SK-N-SH (cell line): ENCODE results near the gene TIAM1.

Experiments used
- EP300 ChIP-seq, 2 experiments: IDR thresholded peaks; 2 replicates each; pipeline versions ENCODE4 v1.4.0 to v1.6.1; 2012; ENCODE audit warnings: borderline replicate concordance in 1 of 2, low read depth in 1 of 2, low read length in 1 of 2
- FOSL2 ChIP-seq: IDR thresholded peaks from 2 replicates; pipeline ENCODE4 v1.4.0; 2012; ENCODE audit warnings: low read depth, mild to moderate bottlenecking, moderate library complexity, borderline replicate concordance
- JUND ChIP-seq: IDR thresholded peaks from 2 replicates; pipeline ENCODE4 v1.4.0; 2012
- NRF1 ChIP-seq: IDR thresholded peaks from 2 replicates; pipeline ENCODE4 v1.6.1; 2012; ENCODE audit warnings: low read depth, mild to moderate bottlenecking, low read length
- RXRA ChIP-seq: IDR thresholded peaks from 2 replicates; pipeline ENCODE4 v1.4.0; 2012; ENCODE audit warnings: low read depth, mild to moderate bottlenecking, borderline replicate concordance
- TAF1 ChIP-seq: IDR thresholded peaks from 2 replicates; pipeline ENCODE4 v1.6.1; 2012; ENCODE audit warnings: low read depth, mild to moderate bottlenecking, low read length, moderate library complexity, borderline replicate concordance
- TCF12 ChIP-seq: IDR thresholded peaks from 2 replicates; pipeline ENCODE4 v1.4.0; 2012
- TEAD4 ChIP-seq: IDR thresholded peaks from 2 replicates; pipeline ENCODE4 v1.4.0; 2012; ENCODE audit warnings: mild to moderate bottlenecking, borderline replicate concordance; ENCODE audit not compliant: insufficient read depth
- TF ChIP-seq, protein P1 (sequence below): fragments of 200-600 bp; sonication (generic); IDR thresholded peaks from 2 replicates; pipeline ENCODE4 v1.6.1; 2017; ENCODE audit warnings: antibody characterized with exemption, mild to moderate bottlenecking, moderate library complexity
- TF ChIP-seq, protein P2 (sequence below): IDR thresholded peaks from 2 replicates; pipeline ENCODE4 v1.6.1; 2012; ENCODE audit warnings: mild to moderate bottlenecking, low read depth, low read length, moderate library complexity
- TF ChIP-seq, protein P3 (sequence below): fragments of 150-350 bp; IDR thresholded peaks from 2 replicates; pipeline ENCODE4 v1.6.1; 2017; ENCODE audit warnings: antibody characterized with exemption, low read length, low read depth, borderline replicate concordance
- TF ChIP-seq, protein P4 (sequence below): IDR thresholded peaks from 2 replicates; pipeline ENCODE4 v1.4.0; 2012; ENCODE audit warnings: low read depth, borderline replicate concordance
- TF ChIP-seq, protein P5 (sequence below): IDR thresholded peaks from 2 replicates; pipeline ENCODE4; 2012

DNA sequence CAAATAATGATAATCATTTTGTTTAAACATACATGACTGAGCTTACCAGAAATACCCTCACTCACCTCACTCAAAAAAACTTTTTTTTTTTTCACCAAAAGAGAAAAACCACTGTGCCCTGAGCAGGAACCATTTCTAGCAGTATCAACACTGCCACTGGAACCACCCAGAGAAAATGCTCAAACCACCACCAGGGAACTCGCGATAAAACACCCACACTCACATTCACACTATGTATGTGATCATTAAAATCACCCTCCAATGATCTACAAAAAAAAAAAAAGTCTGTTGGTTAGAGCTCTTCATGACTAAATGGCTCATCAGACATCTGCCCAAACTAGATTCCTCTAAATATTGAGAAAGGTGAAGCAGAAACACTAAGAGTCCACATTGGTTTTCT is 11.5 kb downstream of the TIAM1 start:
- TF ChIP-seq, protein P1, sequence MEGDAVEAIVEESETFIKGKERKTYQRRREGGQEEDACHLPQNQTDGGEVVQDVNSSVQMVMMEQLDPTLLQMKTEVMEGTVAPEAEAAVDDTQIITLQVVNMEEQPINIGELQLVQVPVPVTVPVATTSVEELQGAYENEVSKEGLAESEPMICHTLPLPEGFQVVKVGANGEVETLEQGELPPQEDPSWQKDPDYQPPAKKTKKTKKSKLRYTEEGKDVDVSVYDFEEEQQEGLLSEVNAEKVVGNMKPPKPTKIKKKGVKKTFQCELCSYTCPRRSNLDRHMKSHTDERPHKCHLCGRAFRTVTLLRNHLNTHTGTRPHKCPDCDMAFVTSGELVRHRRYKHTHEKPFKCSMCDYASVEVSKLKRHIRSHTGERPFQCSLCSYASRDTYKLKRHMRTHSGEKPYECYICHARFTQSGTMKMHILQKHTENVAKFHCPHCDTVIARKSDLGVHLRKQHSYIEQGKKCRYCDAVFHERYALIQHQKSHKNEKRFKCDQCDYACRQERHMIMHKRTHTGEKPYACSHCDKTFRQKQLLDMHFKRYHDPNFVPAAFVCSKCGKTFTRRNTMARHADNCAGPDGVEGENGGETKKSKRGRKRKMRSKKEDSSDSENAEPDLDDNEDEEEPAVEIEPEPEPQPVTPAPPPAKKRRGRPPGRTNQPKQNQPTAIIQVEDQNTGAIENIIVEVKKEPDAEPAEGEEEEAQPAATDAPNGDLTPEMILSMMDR, result no peak
- TF ChIP-seq, protein P2, sequence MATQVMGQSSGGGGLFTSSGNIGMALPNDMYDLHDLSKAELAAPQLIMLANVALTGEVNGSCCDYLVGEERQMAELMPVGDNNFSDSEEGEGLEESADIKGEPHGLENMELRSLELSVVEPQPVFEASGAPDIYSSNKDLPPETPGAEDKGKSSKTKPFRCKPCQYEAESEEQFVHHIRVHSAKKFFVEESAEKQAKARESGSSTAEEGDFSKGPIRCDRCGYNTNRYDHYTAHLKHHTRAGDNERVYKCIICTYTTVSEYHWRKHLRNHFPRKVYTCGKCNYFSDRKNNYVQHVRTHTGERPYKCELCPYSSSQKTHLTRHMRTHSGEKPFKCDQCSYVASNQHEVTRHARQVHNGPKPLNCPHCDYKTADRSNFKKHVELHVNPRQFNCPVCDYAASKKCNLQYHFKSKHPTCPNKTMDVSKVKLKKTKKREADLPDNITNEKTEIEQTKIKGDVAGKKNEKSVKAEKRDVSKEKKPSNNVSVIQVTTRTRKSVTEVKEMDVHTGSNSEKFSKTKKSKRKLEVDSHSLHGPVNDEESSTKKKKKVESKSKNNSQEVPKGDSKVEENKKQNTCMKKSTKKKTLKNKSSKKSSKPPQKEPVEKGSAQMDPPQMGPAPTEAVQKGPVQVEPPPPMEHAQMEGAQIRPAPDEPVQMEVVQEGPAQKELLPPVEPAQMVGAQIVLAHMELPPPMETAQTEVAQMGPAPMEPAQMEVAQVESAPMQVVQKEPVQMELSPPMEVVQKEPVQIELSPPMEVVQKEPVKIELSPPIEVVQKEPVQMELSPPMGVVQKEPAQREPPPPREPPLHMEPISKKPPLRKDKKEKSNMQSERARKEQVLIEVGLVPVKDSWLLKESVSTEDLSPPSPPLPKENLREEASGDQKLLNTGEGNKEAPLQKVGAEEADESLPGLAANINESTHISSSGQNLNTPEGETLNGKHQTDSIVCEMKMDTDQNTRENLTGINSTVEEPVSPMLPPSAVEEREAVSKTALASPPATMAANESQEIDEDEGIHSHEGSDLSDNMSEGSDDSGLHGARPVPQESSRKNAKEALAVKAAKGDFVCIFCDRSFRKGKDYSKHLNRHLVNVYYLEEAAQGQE, result no peak
- TF ChIP-seq, protein P3, sequence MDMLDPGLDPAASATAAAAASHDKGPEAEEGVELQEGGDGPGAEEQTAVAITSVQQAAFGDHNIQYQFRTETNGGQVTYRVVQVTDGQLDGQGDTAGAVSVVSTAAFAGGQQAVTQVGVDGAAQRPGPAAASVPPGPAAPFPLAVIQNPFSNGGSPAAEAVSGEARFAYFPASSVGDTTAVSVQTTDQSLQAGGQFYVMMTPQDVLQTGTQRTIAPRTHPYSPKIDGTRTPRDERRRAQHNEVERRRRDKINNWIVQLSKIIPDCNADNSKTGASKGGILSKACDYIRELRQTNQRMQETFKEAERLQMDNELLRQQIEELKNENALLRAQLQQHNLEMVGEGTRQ, result no peak
- TF ChIP-seq TEAD4, result no peak
- no peak for TF ChIP-seq TAF1
- TF ChIP-seq, protein P4, sequence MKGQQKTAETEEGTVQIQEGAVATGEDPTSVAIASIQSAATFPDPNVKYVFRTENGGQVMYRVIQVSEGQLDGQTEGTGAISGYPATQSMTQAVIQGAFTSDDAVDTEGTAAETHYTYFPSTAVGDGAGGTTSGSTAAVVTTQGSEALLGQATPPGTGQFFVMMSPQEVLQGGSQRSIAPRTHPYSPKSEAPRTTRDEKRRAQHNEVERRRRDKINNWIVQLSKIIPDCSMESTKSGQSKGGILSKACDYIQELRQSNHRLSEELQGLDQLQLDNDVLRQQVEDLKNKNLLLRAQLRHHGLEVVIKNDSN, result no peak
- TF ChIP-seq TCF12, result no peak
- TF ChIP-seq EP300 (IDR thresholded peaks at IDR 0.05; ENCODE audit: borderline replicate concordance in 1 of 2, low read depth in 1 of 2, low read length in 1 of 2), result no peak
- TF ChIP-seq FOSL2, result no peak
- TF ChIP-seq JUND, result no peak
- no peak for TF ChIP-seq NRF1
- no peak for TF ChIP-seq RXRA
- TF ChIP-seq, protein P5, sequence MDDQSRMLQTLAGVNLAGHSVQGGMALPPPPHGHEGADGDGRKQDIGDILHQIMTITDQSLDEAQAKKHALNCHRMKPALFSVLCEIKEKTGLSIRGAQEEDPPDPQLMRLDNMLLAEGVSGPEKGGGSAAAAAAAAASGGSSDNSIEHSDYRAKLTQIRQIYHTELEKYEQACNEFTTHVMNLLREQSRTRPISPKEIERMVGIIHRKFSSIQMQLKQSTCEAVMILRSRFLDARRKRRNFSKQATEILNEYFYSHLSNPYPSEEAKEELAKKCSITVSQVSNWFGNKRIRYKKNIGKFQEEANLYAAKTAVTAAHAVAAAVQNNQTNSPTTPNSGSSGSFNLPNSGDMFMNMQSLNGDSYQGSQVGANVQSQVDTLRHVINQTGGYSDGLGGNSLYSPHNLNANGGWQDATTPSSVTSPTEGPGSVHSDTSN, result no peak
